Body of pancreas (tissue), 4 donors: Measurements from ENCODE around the gene GLI2. TPM values are rescaled to one million over a fixed set of nuclear protein-coding genes. Genes with fewer than 3 reads are reported as not detected.

Source experiments
- ATAC-seq: fragments of 150-250 bp; one replicate; pipeline ENCODE4 v1.9.1; 2016
- DNase-seq, 4 donors: peaks; one replicate each; pipeline ENCODE4 v3.0.0-alpha.2; 2019
- H3K27ac ChIP-seq, 4 donors: fragments of 200-600 bp; sonication (generic); 1 replicate in 3 of 4; 2 replicates in 1 of 4; pipeline versions ENCODE4 v1.5.1 to v1.6.1; 2016 to 2019; ENCODE audit warnings: mild to moderate bottlenecking in 1 of 4, mixed read lengths in 1 of 4, moderate library complexity in 1 of 4
- H3K27me3 ChIP-seq, 2 donors: fragments of 200-600 bp; sonication (generic); one replicate each; pipeline ENCODE4 v1.6.0; 2016; ENCODE audit warnings: mild to moderate bottlenecking in 1 of 2
- H3K36me3 ChIP-seq, 2 donors: fragments of 200-600 bp; sonication (generic); replicated peaks in 1 of 2; 2 replicates each; pipeline ENCODE4 v1.5.1; 2016; ENCODE audit warnings: low read depth in 2 of 2; ENCODE audit not compliant: insufficient read depth in 1 of 2
- H3K4me1 ChIP-seq: fragments of 200-600 bp; sonication (generic); one replicate; pipeline ENCODE4 v1.6.0; 2016
- H3K4me3 ChIP-seq, 2 donors: fragments of 200-600 bp; sonication (generic); 1 replicate in 1 of 2; 2 replicates in 1 of 2; pipeline ENCODE4 v1.5.1; 2016 to 2019
- H3K9me3 ChIP-seq, 3 donors: fragments of 200-600 bp; sonication (generic); 1 replicate in 2 of 3; 2 replicates in 1 of 3; pipeline ENCODE4 v1.5.1; 2016
- CTCF ChIP-seq, 7 experiments: fragments of 450-650 bp in 4 of 7; fragments of 200-600 bp in 3 of 7; sonication (generic) in 3 of 7; IDR thresholded peaks; one replicate each; pipeline ENCODE4 v1.5.1; 2016 to 2019; ENCODE audit warnings: antibody characterized with exemption in 7 of 7
- POLR2A ChIP-seq, 3 donors: fragments of 450-650 bp; IDR thresholded peaks; one replicate each; pipeline ENCODE4 v1.6.1; 2016; ENCODE audit warnings: antibody characterized with exemption in 3 of 3, mild to moderate bottlenecking in 2 of 3
- WGBS, 2 donors: methylation state at CpG; one replicate each; pipeline ENCODE4 v1.1.5; 2017; 5-methylcytosine and 5-hydroxymethylcytosine counted together
- intact Hi-C: fragments of 100-400 bp; cut with DNase I; formaldehyde crosslinking; loops from one replicate; pipeline ENCODE4 v1.15.1; 2023
- total RNA-seq, 2 donors: library from RNA; depleted of rRNA; stranded (reverse); fragments of >200 nt; gene quantifications; one replicate each; pipeline ENCODE4 v1.1.0, GENCODE V29; 2016

GLI2 gene
- total RNA-seq, 2 donors from 2014 or later = 1.0 to 1.3 TPM

DNA sequence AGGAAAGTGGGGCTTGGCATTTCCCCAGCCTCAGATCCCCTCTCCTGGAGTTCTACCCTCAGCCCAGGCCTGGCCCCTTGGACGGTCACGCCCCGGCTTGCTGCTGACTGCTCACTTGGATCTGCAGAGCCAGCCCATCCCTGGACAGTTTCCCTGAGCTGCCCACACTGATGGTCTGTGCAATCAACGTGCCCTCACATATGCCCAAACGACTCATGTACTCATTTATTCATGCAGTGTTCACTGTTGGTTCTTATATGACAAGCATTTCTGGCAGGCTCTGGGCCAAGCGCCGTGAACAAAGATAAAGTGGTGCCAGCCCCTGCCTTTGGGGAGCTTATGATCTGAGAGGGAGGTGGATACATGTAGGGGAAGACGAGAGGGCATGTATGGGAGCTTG, 20.3 kb upstream of the GLI2 start:
- 63 to 66% methylated on average over 8 of the region's 8 CpGs for WGBS, 2 donors
- no peak for DNase-seq
- no peaks in the 10 kb centered on the region for H3K36me3 ChIP-seq
- H3K4me1 ChIP-seq = no peaks in the 10 kb centered on the region
- H3K9me3 ChIP-seq = no peaks in the 10 kb centered on the region
- no peak for ATAC-seq
- no peak overlapping the region for H3K4me3 ChIP-seq
- intact Hi-C loops = no loop called here
- no peak overlapping the region for H3K27ac ChIP-seq
- TF ChIP-seq POLR2A (IDR thresholded peaks at IDR 0.05) (no peak), CTCF (IDR thresholded peaks at IDR 0.05) (no peak)
- H3K27me3 ChIP-seq = no peaks in the 10 kb centered on the region

DNA sequence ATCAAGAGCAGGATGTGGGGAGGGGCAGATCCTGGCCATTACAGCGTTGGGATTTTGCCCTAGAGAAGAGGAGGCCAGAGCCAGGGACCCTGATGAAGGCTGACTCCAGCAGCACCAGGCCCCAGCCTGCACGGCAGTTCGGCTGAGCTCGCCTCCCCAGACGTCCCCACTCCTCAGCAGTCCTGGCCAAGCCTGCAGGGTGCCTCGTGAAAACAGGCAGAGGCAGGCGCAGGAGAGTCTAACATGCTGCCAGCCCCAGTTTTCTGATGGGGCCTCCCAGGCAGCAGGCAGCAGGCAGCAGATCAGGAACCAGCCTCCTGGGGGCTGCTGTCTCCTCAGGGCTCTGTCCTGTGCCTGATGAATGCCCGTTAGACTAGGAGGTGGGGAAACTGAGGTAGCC, 19.7 kb upstream of the GLI2 start:
- no peaks in the 10 kb centered on the region for H3K9me3 ChIP-seq
- H3K4me3 ChIP-seq = no peak overlapping the region
- no peak for TF ChIP-seq CTCF (IDR thresholded peaks at IDR 0.05)
- no peak for TF ChIP-seq POLR2A (IDR thresholded peaks at IDR 0.05)
- WGBS, 2 donors = 73 to 83% methylated on average over 2 to 7 of the region's 8 CpGs
- ATAC-seq (no peak), DNase-seq (no peak)
- H3K36me3 ChIP-seq = no peaks in the 10 kb centered on the region
- H3K27ac ChIP-seq = no peak overlapping the region
- intact Hi-C loops = no loop called here
- H3K27me3 ChIP-seq = no peaks in the 10 kb centered on the region
- no peaks in the 10 kb centered on the region for H3K4me1 ChIP-seq

GRCh38 chr2:120716641-120717585, 18.8 kb upstream of the GLI2 start:
- Histone ChIP-seq H3K4me1 (no peaks in the 10 kb centered on the region), H3K27ac (no peak overlapping the region), H3K9me3 (no peaks in the 10 kb centered on the region), H3K27me3 (no peaks in the 10 kb centered on the region), H3K4me3 (no peak overlapping the region), H3K36me3 (no peaks in the 10 kb centered on the region)
- TF ChIP-seq POLR2A (IDR thresholded peaks at IDR 0.05) (no peak), CTCF (IDR thresholded peaks at IDR 0.05) (no peak)
- 62 to 70% methylated on average over 5 to 14 of the region's 15 CpGs for WGBS, 2 donors
- intact Hi-C loops = no loop called here
- ATAC-seq (no peak), DNase-seq (no peak)

GRCh38 chr2:120719491-120719890, 16.2 kb upstream of the GLI2 start:
- no peak for TF ChIP-seq CTCF (IDR thresholded peaks at IDR 0.05)
- TF ChIP-seq POLR2A (IDR thresholded peaks at IDR 0.05) = no peak
- no peaks in the 10 kb centered on the region for H3K36me3 ChIP-seq
- no peak for DNase-seq
- H3K4me1 ChIP-seq = no peaks in the 10 kb centered on the region
- H3K4me3 ChIP-seq = no peak overlapping the region
- intact Hi-C loops = no loop called here
- no peak overlapping the region for H3K27ac ChIP-seq
- no peak for ATAC-seq
- WGBS, 2 donors = 43 to 54% methylated on average over 1 to 7 of the region's 7 CpGs
- H3K9me3 ChIP-seq = no peaks in the 10 kb centered on the region
- H3K27me3 ChIP-seq = no peaks in the 10 kb centered on the region

DNA sequence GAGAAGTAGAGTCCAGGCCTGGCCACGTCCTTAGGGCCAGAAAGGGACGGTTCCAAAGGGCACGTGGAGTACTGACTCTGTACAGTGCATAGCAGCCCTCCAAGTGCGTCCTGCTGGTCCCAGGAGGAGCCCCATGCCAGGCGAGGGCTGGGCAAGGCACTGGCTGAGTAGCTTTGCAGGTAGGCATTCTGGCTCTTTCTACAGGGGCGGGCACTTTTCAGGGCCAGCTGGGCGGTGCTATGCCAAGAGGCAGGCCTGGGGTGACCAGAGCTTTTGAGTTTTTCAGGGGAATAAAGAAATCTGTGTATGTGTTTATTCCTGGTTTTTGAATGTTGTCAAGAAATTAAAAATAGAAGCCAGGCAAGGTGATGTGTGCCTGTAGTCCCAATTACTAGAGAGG, 15.4 kb upstream of the GLI2 start:
- DNase-seq (no peak), ATAC-seq (no peak)
- intact Hi-C loops = no loop called here
- Histone ChIP-seq H3K27me3 (no peaks in the 10 kb centered on the region), H3K4me3 (no peak overlapping the region), H3K27ac (no peak overlapping the region), H3K36me3 (no peaks in the 10 kb centered on the region), H3K4me1 (no peaks in the 10 kb centered on the region), H3K9me3 (no peaks in the 10 kb centered on the region)
- TF ChIP-seq POLR2A (IDR thresholded peaks at IDR 0.05) (no peak), CTCF (IDR thresholded peaks at IDR 0.05) (no peak)
- WGBS, 2 donors = 78 to 94% methylated on average over 5 to 7 of the region's 7 CpGs
